IPS-15b (cell line): ENCODE data around the gene EXOC3L1.

Experiments
- H3K27me3 ChIP-seq: one replicate; pipeline ENCODE4 v1.6.1; 2013; ENCODE audit warnings: low read length; ENCODE audit not compliant: control insufficient read depth, insufficient read depth
- H3K36me3 ChIP-seq: one replicate; pipeline ENCODE4 v1.6.1; 2013; ENCODE audit warnings: low read length; ENCODE audit not compliant: control insufficient read depth, insufficient read depth
- H3K4me1 ChIP-seq: one replicate; pipeline ENCODE4 v1.6.1; 2013; ENCODE audit warnings: mild to moderate bottlenecking, low read length; ENCODE audit not compliant: control insufficient read depth, insufficient read depth
- H3K4me3 ChIP-seq: one replicate; pipeline ENCODE4 v1.5.1; 2013; ENCODE audit warnings: low read depth, low read length
- H3K9ac ChIP-seq: one replicate; pipeline ENCODE4 v1.6.1; 2013; ENCODE audit warnings: low read depth, mild to moderate bottlenecking, low read length
- H3K9me3 ChIP-seq: one replicate; pipeline ENCODE4 v1.6.1; 2013; ENCODE audit warnings: mild to moderate bottlenecking, low read length; ENCODE audit not compliant: control insufficient read depth, insufficient read depth

The EXOC3L1 gene

GRCh38 chr16:67183627-67184452, 6.1 kb downstream of the EXOC3L1 start, which contains the start of gene MATCAP1:
TSS of gene MATCAP1 (minus strand) at chr16:67183963. CDS start at chr16:67180610, 3,353 bp downstream.
- Histone ChIP-seq H3K9me3 (no peaks in the 10 kb centered on the region), H3K9ac (peak within 1 kb of the TSS; percentile 85), H3K27me3 (peaks cover 27% of the 10 kb centered on the region), H3K4me3 (peak within 1 kb of the TSS; percentile 85), H3K4me1 (no peaks in the 10 kb centered on the region), H3K36me3 (no peaks in the 10 kb centered on the region)

- Histone ChIP-seq H3K36me3 (no peaks in the 10 kb centered on the region), H3K4me1 (no peaks in the 10 kb centered on the region)
These were observed 6.7 kb downstream of the EXOC3L1 start for GRCh38 chr16:67183284-67183626.

GRCh38 chr16:67182288-67182687, 7.6 kb downstream of the EXOC3L1 start:
- Histone ChIP-seq H3K9me3 (no peaks in the 10 kb centered on the region), H3K4me1 (peaks cover 4% of the 10 kb centered on the region), H3K9ac (no peak overlapping the region), H3K4me3 (no peak overlapping the region), H3K27me3 (peaks cover 35% of the 10 kb centered on the region), H3K36me3 (no peaks in the 10 kb centered on the region)

More at GRCh38 chr16:67183284-67183626, 6.7 kb downstream of the EXOC3L1 start:
- peaks cover 29% of the 10 kb centered on the region for H3K27me3 ChIP-seq
- H3K4me3 ChIP-seq: peak overlapping the region; percentile 85
- no peaks in the 10 kb centered on the region for H3K9me3 ChIP-seq
- H3K9ac ChIP-seq: no peak overlapping the region

GRCh38 chr16:67181346-67181745, 8.6 kb downstream of the EXOC3L1 start:
- H3K9me3 ChIP-seq: no peaks in the 10 kb centered on the region
- H3K36me3 ChIP-seq: no peaks in the 10 kb centered on the region
- no peak overlapping the region for H3K4me3 ChIP-seq
- H3K9ac ChIP-seq: no peak overlapping the region
- peaks cover 39% of the 10 kb centered on the region for H3K27me3 ChIP-seq
- peaks cover 4% of the 10 kb centered on the region for H3K4me1 ChIP-seq

- Histone ChIP-seq H3K9me3 (no peaks in the 10 kb centered on the region), H3K4me3 (no peak overlapping the region), H3K36me3 (no peaks in the 10 kb centered on the region), H3K27me3 (peaks cover 40% of the 10 kb centered on the region), H3K4me1 (peaks cover 4% of the 10 kb centered on the region), H3K9ac (no peak overlapping the region)
These were observed 9.8 kb downstream of the EXOC3L1 start for GRCh38 chr16:67180166-67180565.

GRCh38 chr16:67179421-67180080, 10.4 kb downstream of the EXOC3L1 start:
- Histone ChIP-seq H3K36me3 (no peaks in the 10 kb centered on the region), H3K9me3 (no peaks in the 10 kb centered on the region), H3K9ac (no peak overlapping the region), H3K4me3 (no peak overlapping the region), H3K4me1 (peaks cover 4% of the 10 kb centered on the region), H3K27me3 (peaks cover 40% of the 10 kb centered on the region)

- Histone ChIP-seq H3K4me3 (peak overlapping the region; percentile 63), H3K4me1 (peaks cover 7% of the 10 kb centered on the region), H3K9me3 (no peaks in the 10 kb centered on the region), H3K36me3 (no peaks in the 10 kb centered on the region), H3K9ac (peak overlapping the region; percentile 12), H3K27me3 (peaks cover 53% of the 10 kb centered on the region)
These were observed 11.9 kb downstream of the EXOC3L1 start for GRCh38 chr16:67177743-67178699.

- H3K4me1 ChIP-seq: peaks cover 7% of the 10 kb centered on the region
- no peaks in the 10 kb centered on the region for H3K36me3 ChIP-seq
- no peak overlapping the region for H3K9ac ChIP-seq
- peaks cover 67% of the 10 kb centered on the region for H3K27me3 ChIP-seq
- H3K4me3 ChIP-seq: no peak overlapping the region
- no peaks in the 10 kb centered on the region for H3K9me3 ChIP-seq
These were observed 13.3 kb downstream of the EXOC3L1 start for GRCh38 chr16:67176662-67177061.

- H3K4me1 ChIP-seq: peaks cover 12% of the 10 kb centered on the region
- H3K9ac ChIP-seq: no peak overlapping the region
- peaks cover 79% of the 10 kb centered on the region for H3K27me3 ChIP-seq
- H3K4me3 ChIP-seq: peak overlapping the region; percentile 59
- no peaks in the 10 kb centered on the region for H3K36me3 ChIP-seq
- H3K9me3 ChIP-seq: no peaks in the 10 kb centered on the region
These were observed 15.2 kb downstream of the EXOC3L1 start for GRCh38 chr16:67174706-67175231.

- no peaks in the 10 kb centered on the region for H3K9me3 ChIP-seq
- peak overlapping the region; percentile 59 for H3K4me3 ChIP-seq
- H3K9ac ChIP-seq: no peak overlapping the region
- peaks cover 82% of the 10 kb centered on the region for H3K27me3 ChIP-seq
- peaks cover 12% of the 10 kb centered on the region for H3K4me1 ChIP-seq
- H3K36me3 ChIP-seq: no peaks in the 10 kb centered on the region
These were observed 15.9 kb downstream of the EXOC3L1 start for GRCh38 chr16:67173808-67174705.
